WI38 (cell line): ENCODE measurements around the gene INSRR.

Experiments used
- H3K4me3 ChIP-seq: 2 replicates; pipeline ENCODE4 v1.5.1; 2011; ENCODE audit warnings: low read depth, mild to moderate bottlenecking, control low read depth, low read length
- TF ChIP-seq, protein P1 (sequence below): IDR thresholded peaks from 2 replicates; pipeline ENCODE4 v1.5.1; 2012; ENCODE audit warnings: low read depth, mild to moderate bottlenecking, control low read depth, low read length

The INSRR gene

GRCh38 chr1:156809281-156809680 lies 49.6 kb downstream of the INSRR start:
- H3K4me3 ChIP-seq: no peak overlapping the region
- TF ChIP-seq, protein P1, sequence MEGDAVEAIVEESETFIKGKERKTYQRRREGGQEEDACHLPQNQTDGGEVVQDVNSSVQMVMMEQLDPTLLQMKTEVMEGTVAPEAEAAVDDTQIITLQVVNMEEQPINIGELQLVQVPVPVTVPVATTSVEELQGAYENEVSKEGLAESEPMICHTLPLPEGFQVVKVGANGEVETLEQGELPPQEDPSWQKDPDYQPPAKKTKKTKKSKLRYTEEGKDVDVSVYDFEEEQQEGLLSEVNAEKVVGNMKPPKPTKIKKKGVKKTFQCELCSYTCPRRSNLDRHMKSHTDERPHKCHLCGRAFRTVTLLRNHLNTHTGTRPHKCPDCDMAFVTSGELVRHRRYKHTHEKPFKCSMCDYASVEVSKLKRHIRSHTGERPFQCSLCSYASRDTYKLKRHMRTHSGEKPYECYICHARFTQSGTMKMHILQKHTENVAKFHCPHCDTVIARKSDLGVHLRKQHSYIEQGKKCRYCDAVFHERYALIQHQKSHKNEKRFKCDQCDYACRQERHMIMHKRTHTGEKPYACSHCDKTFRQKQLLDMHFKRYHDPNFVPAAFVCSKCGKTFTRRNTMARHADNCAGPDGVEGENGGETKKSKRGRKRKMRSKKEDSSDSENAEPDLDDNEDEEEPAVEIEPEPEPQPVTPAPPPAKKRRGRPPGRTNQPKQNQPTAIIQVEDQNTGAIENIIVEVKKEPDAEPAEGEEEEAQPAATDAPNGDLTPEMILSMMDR: no peak

DNA sequence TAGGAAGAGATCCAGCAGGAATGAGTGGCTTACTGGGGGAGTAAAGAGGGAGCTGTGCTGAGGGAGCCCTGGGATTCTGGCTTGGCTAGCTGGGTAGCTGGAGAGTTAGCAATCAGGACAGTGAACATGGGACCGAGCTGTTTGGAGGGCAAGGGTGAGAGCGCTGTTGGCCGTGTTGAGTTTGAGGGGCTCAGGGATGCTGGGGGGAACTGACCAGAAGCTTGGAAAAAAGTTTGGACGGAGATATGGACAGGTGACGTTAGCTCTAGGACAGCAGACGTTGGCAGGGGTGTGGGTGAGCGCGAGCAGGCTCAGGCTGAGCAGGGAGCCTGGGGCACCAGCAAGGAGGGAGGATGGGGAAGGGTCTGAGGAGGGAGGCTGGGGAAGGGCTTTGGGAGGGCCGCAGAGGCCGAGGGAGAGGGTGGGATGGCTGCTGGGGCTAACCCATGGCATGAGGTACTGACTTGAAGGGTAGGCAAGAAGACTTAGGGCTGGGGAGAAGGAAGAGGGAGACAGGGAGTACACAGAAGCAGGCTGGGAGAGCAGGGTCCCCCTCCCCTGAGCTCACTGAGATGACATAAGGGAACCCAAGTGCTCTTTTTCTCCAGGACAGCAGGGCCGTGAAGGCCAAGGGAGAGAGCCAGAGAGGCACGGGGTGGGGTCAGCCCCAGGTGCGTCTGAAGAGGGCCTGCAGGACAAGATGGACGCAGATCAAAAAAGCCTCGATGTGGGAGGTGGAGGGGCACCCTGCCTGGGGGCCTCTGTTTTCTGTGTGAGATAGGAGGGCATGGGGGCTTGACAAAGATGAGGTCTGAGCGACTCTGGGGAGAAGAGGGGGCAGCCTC lies 50.5 kb downstream of the INSRR start:
- TF ChIP-seq, protein P1: no peak
- no peak overlapping the region for H3K4me3 ChIP-seq

GRCh38 chr1:156807627-156808026 lies 51.3 kb downstream of the INSRR start:
- no peak overlapping the region for H3K4me3 ChIP-seq
- TF ChIP-seq, protein P1: no peak

DNA sequence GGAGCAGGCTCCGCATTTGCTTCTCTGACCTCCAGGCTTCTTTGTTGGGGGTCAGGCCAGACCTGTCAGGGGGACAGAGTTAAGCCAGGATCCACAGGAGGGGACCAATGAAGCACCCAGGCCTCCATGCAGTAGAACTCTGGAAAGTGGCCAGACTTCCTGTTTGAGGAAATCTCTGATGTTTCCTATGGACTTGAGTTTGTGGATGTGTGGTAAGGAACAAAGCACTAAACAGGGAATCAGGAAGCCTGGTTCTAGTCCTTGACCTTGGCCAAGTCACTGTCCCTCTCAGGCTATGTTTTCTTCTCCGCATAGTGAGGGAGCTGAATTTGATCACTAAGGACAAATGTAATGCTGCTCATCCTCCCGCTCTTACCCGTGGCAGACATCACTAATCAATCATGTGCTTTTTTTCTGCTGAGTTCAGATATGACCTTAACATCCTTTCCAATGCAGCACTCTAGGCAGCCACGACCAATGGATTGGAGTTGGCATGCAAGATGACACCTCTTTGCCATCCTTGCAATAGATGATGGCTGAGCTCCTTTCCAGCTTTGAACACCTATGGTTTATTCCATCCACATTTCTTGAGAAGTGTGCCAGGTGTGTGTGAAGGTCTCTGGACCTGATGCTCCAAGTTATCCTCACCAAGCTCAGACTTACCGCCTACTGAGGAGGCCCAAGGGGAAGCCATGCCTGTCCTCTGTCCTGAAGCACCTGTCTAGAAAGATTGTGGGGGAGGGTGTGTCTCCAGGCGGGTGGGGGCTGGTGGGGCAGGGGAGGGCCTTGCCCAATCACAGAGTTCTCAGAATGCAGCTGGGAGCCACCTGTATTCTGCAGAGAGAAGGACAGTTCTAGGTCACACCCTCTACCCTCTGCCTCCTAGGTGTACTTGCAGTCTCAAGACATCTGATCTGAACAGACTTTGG lies 52.1 kb downstream of the INSRR start:
- TF ChIP-seq, protein P1: no peak
- no peak overlapping the region for H3K4me3 ChIP-seq

DNA sequence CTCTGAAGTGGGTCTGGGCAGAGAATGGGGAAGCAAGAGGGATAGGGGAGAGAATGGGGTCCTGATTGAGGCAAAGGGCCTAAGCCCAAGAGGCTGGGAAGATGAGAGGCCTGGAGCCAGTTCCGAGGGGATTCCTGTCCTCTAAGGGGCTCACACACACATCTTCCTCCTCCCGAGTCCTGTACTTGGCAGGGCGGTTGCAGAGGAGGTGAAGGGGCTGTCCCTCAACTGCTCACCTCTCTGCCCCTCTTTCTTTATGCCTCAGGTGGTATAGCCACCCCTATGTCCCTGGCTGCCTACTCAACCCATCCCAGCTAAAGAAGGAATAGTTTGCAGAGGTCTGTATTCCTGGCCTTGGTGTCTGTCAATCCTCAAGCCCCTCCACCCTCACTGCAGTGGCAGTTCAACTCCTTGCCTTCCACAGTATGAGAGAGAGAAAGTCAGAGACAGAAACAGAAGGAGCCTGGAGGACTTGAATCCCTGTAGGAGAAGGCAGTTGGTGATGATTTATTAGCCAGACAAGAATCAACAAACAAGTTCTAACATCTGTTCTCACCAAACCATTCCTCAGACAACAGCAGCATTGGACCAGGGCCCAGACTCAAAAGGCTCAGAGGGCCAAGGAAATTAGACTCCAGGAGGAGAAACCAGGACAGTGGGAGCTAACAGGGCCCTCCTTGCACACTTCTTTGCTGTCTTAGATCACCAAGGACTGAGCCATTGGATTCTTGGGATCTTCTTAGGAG lies 53.0 kb downstream of the INSRR start:
- TF ChIP-seq, protein P1: no peak

GRCh38 chr1:156804572-156805243 lies 54.2 kb downstream of the INSRR start:
- TF ChIP-seq, protein P1: no peak
- H3K4me3 ChIP-seq: no peak overlapping the region

More for the DNA sequence above, 53.0 kb downstream of the INSRR start:
- H3K4me3 ChIP-seq: no peak overlapping the region
